Measurements from ENCODE around the gene GALNT7.

The GALNT7 gene

GRCh38 chr4:173240696-173241095 lies 72.1 kb downstream of the GALNT7 start:
- H2AFZ ChIP-seq (ENCODE audit: low read depth, low read length) = no peak overlapping the region
- H3K9me3 ChIP-seq (ENCODE audit: insufficient read depth, low read length) = no peaks in the 10 kb centered on the region
- H3K36me3 ChIP-seq (replicated peaks; ENCODE audit: low read depth, low read length) = no peaks in the 10 kb centered on the region
- H3K4me1 ChIP-seq (ENCODE audit: low read length) = peaks cover 8% of the 10 kb centered on the region; the same call in 1 of the 2 replicates
- no peak overlapping the region for H3K4me3 ChIP-seq (ENCODE audit: low read length)
- no peaks in the 10 kb centered on the region for H4K20me1 ChIP-seq (ENCODE audit: insufficient read depth, low read length)
- no peaks in the 10 kb centered on the region for H3K79me2 ChIP-seq (ENCODE audit: low read length)
- no peak overlapping the region for H3K9ac ChIP-seq (ENCODE audit: low read length)
- TF ChIP-seq EZH2phosphoT487 (IDR thresholded peaks at IDR 0.05; ENCODE audit: low read depth) (no peak), CTCF (IDR thresholded peaks at IDR 0.05; ENCODE audit: low read depth, low read length) (no peak)
- H3K4me2 ChIP-seq (ENCODE audit: low read length) = no peak overlapping the region
- no peaks in the 10 kb centered on the region for H3K27me3 ChIP-seq (ENCODE audit: low read depth, low read length)
- H3K27ac ChIP-seq (ENCODE audit: low read length) = no peak overlapping the region

- no peak overlapping the region for H3K4me3 ChIP-seq (ENCODE audit: low read length)
- peaks cover 24% of the 10 kb centered on the region for H3K4me1 ChIP-seq (ENCODE audit: low read length)
- H3K9ac ChIP-seq (ENCODE audit: low read length) = no peak overlapping the region
These were observed 74.0 kb downstream of the GALNT7 start for GRCh38 chr4:173242466-173243250.

GRCh38 chr4:173243321-173243720 lies 74.7 kb downstream of the GALNT7 start:
- Histone ChIP-seq H3K4me2 (ENCODE audit: low read length) (no peak overlapping the region), H3K27ac (ENCODE audit: low read length) (no peak overlapping the region), H3K79me2 (ENCODE audit: low read length) (no peaks in the 10 kb centered on the region), H3K9ac (ENCODE audit: low read length) (no peak overlapping the region), H2AFZ (ENCODE audit: low read depth, low read length) (no peak overlapping the region), H3K4me1 (ENCODE audit: low read length) (peaks cover 24% of the 10 kb centered on the region), H4K20me1 (ENCODE audit: insufficient read depth, low read length) (no peaks in the 10 kb centered on the region), H3K27me3 (ENCODE audit: low read depth, low read length) (no peaks in the 10 kb centered on the region), H3K4me3 (ENCODE audit: low read length) (no peak overlapping the region), H3K36me3 (replicated peaks; ENCODE audit: low read depth, low read length) (peaks cover 6% of the 10 kb centered on the region), H3K9me3 (ENCODE audit: insufficient read depth, low read length) (no peaks in the 10 kb centered on the region)
- TF ChIP-seq EZH2phosphoT487 (IDR thresholded peaks at IDR 0.05; ENCODE audit: low read depth) = no peak
- TF ChIP-seq CTCF (IDR thresholded peaks at IDR 0.05; ENCODE audit: low read depth, low read length) = no peak

More at GRCh38 chr4:173242466-173243250, 74.0 kb downstream of the GALNT7 start:
- H3K27ac ChIP-seq (ENCODE audit: low read length) = no peak overlapping the region
- no peaks in the 10 kb centered on the region for H4K20me1 ChIP-seq (ENCODE audit: insufficient read depth, low read length)
- H3K4me2 ChIP-seq (ENCODE audit: low read length) = no peak overlapping the region
- no peaks in the 10 kb centered on the region for H3K36me3 ChIP-seq (replicated peaks; ENCODE audit: low read depth, low read length)
- no peak overlapping the region for H2AFZ ChIP-seq (ENCODE audit: low read depth, low read length)
- no peaks in the 10 kb centered on the region for H3K27me3 ChIP-seq (ENCODE audit: low read depth, low read length)
- no peaks in the 10 kb centered on the region for H3K79me2 ChIP-seq (ENCODE audit: low read length)
- no peaks in the 10 kb centered on the region for H3K9me3 ChIP-seq (ENCODE audit: insufficient read depth, low read length)
- TF ChIP-seq CTCF (IDR thresholded peaks at IDR 0.05; ENCODE audit: low read depth, low read length) (no peak), EZH2phosphoT487 (IDR thresholded peaks at IDR 0.05; ENCODE audit: low read depth) (no peak)

GRCh38 chr4:173243917-173244658 lies 75.5 kb downstream of the GALNT7 start:
- Histone ChIP-seq H3K27me3 (ENCODE audit: low read depth, low read length) (no peaks in the 10 kb centered on the region), H3K79me2 (ENCODE audit: low read length) (0 out of 2 replicates have a peak, but pooled peaks cover under 1% of the 10 kb centered on the region), H2AFZ (ENCODE audit: low read depth, low read length) (no peak overlapping the region), H3K4me1 (ENCODE audit: low read length) (peaks cover 32% of the 10 kb centered on the region), H3K4me3 (ENCODE audit: low read length) (no peak overlapping the region), H3K4me2 (ENCODE audit: low read length) (no peak overlapping the region), H3K36me3 (replicated peaks; ENCODE audit: low read depth, low read length) (peaks cover 8% of the 10 kb centered on the region), H3K9ac (ENCODE audit: low read length) (no peak overlapping the region), H4K20me1 (ENCODE audit: insufficient read depth, low read length) (no peaks in the 10 kb centered on the region), H3K9me3 (ENCODE audit: insufficient read depth, low read length) (no peaks in the 10 kb centered on the region), H3K27ac (ENCODE audit: low read length) (no peak overlapping the region)
- no peak for TF ChIP-seq EZH2phosphoT487 (IDR thresholded peaks at IDR 0.05; ENCODE audit: low read depth)
- no peak for TF ChIP-seq CTCF (IDR thresholded peaks at IDR 0.05; ENCODE audit: low read depth, low read length)
